HG03159 (cell line): Measurements from ENCODE around the gene SNAP25.

Source experiments
- ATAC-seq: cut with Tn5 transposase; IDR thresholded peaks from one replicate; pipeline ENCODE4 v1.9.1; 2021; ENCODE audit warnings: mild to moderate bottlenecking, moderate library complexity; ENCODE audit not compliant: unreplicated experiment

Gene SNAP25

GRCh38 chr20:10261702-10262101, 43.1 kb downstream of the SNAP25 start:
- no peak for ATAC-seq

- no peak for ATAC-seq
Observed at GRCh38 chr20:10263385-10264165, 44.9 kb downstream of the SNAP25 start.

GRCh38 chr20:10264166-10264558, 45.5 kb downstream of the SNAP25 start:
- ATAC-seq, result no peak

GRCh38 chr20:10268636-10269035, 50.0 kb downstream of the SNAP25 start:
- ATAC-seq, result no peak

- no peak for ATAC-seq
Observed at GRCh38 chr20:10270630-10271029, 52.0 kb downstream of the SNAP25 start.

GRCh38 chr20:10271494-10272219, 53.0 kb downstream of the SNAP25 start:
- ATAC-seq, result no peak

- ATAC-seq, result no peak
Observed at GRCh38 chr20:10276878-10277580, 58.4 kb downstream of the SNAP25 start.

GRCh38 chr20:10277616-10278015, 59.0 kb downstream of the SNAP25 start:
- ATAC-seq, result no peak

GRCh38 chr20:10278412-10278811, 59.8 kb downstream of the SNAP25 start:
- ATAC-seq, result no peak

GRCh38 chr20:10280018-10280908, 61.6 kb downstream of the SNAP25 start:
- ATAC-seq, result no peak

GRCh38 chr20:10281911-10282310, 63.3 kb downstream of the SNAP25 start:
- ATAC-seq, result no peak

GRCh38 chr20:10282979-10283456, 64.4 kb downstream of the SNAP25 start:
- no peak for ATAC-seq

- ATAC-seq, result no peak
Observed at GRCh38 chr20:10286356-10286755, 67.7 kb downstream of the SNAP25 start.

- no peak for ATAC-seq
Observed at GRCh38 chr20:10288421-10288820, 69.8 kb downstream of the SNAP25 start.

- ATAC-seq, result no peak
Observed at GRCh38 chr20:10288954-10289646, 70.5 kb downstream of the SNAP25 start.

- no peak for ATAC-seq
Observed at GRCh38 chr20:10291568-10292248, 73.1 kb downstream of the SNAP25 start.

GRCh38 chr20:10297223-10297622, 78.6 kb downstream of the SNAP25 start:
- ATAC-seq, result no peak

- no peak for ATAC-seq
Observed at GRCh38 chr20:10297684-10298240, 79.1 kb downstream of the SNAP25 start.
